ENCODE measurements around the gene PEX19.
A peak's percentile ranks its signal among the peaks of the same experiment; 100 is the strongest.

Gene PEX19

GRCh38 chr1:160251687-160252526, 33.0 kb downstream of the PEX19 start (continued):
- TF ChIP-seq ZNF239 (tag by site-specific recombination; IDR thresholded peaks at IDR 0.05) (no peak), PATZ1 (tag by site-specific recombination; IDR thresholded peaks at IDR 0.05) (no peak), ZNF704 (tag by site-specific recombination; IDR thresholded peaks at IDR 0.05) (no peak), YY1 (tag by site-specific recombination; IDR thresholded peaks at IDR 0.05) (no peak), ZNF670 (tag by site-specific recombination; IDR thresholded peaks at IDR 0.05; ENCODE audit: low read depth) (no peak), OSR2 (tag by site-specific recombination; IDR thresholded peaks at IDR 0.05) (no peak), ZNF664 (tag by site-specific recombination; IDR thresholded peaks at IDR 0.05) (no peak), ZNF426 (tag by site-specific recombination; IDR thresholded peaks at IDR 0.05) (no peak), ZBTB44 (tag by site-specific recombination; IDR thresholded peaks at IDR 0.05) (no peak), IKZF3 (tag by site-specific recombination; IDR thresholded peaks at IDR 0.05) (0 out of 2 replicates have a peak, but pooled peaks have one; percentile 42), ZNF394 (tag by site-specific recombination; IDR thresholded peaks at IDR 0.05; ENCODE audit: borderline replicate concordance) (peak; percentile 42; the same call in 1 of the 2 replicates), SCRT2 (tag by site-specific recombination; IDR thresholded peaks at IDR 0.05) (peak; percentile 70), EGR2 (tag by site-specific recombination; IDR thresholded peaks at IDR 0.05; ENCODE audit: low read depth) (no peak), ZNF354C (tag by site-specific recombination; IDR thresholded peaks at IDR 0.05; ENCODE audit: borderline replicate concordance, low read depth) (no peak), ZNF629 (tag by site-specific recombination; IDR thresholded peaks at IDR 0.05) (no peak), ZNF473 (tag by site-specific recombination; IDR thresholded peaks at IDR 0.05) (no peak), ZNF148 (tag by site-specific recombination; IDR thresholded peaks at IDR 0.05; ENCODE audit: borderline replicate concordance) (no peak), ZNF114 (tag by site-specific recombination; IDR thresholded peaks at IDR 0.05) (no peak), ZFP37 (tag by site-specific recombination; IDR thresholded peaks at IDR 0.05) (no peak), GLI2 (tag by site-specific recombination; IDR thresholded peaks at IDR 0.05; ENCODE audit: borderline replicate concordance, low read depth) (no peak), ZNF768 (tag by site-specific recombination; IDR thresholded peaks at IDR 0.05) (0 out of 2 replicates have a peak, but pooled peaks have one; percentile 38), ZBTB10 (tag by site-specific recombination; IDR thresholded peaks at IDR 0.05) (no peak), ZBTB21 (tag by site-specific recombination; IDR thresholded peaks at IDR 0.05) (no peak), ZNF701 (tag by site-specific recombination; IDR thresholded peaks at IDR 0.05) (no peak), TSHZ1 (tag by site-specific recombination; IDR thresholded peaks at IDR 0.05; ENCODE audit: borderline replicate concordance) (no peak), ZNF184 (tag by site-specific recombination; IDR thresholded peaks at IDR 0.05) (no peak)
